Measurements from ENCODE around the gene TBC1D9.
"Not testable (repeated sequence)": the region's sequence is repeated elsewhere in the genome, so short reads cannot be mapped to it uniquely, and the experiment has no call there.

TBC1D9 gene

GRCh38 chr4:140774510-140774909 is 18.3 kb upstream of the TBC1D9 start:
- H3K4me3 ChIP-seq (ENCODE audit: low read length), result no peak overlapping the region
- TF ChIP-seq ZNF274 (IDR thresholded peaks at IDR 0.05; ENCODE audit: low read depth, low read length), result no peak

DNA sequence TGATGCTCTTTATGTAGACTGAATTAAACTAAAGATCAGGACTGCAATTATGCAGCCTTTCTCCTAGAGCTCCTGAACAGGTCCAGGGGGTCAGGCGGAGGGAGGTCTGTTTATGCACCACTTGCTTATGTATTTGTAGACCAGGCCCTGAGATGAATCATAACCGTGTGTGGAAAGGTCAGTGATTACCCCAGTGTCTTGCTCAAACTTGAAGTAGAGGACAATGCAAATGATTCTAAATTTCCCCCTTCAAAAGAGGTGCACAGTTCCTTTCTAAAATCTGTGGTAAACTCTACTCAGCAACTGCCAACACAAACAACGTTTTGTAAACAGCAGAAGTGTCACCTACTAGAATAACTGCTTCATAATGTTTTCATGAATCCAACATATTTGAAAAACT is 13.0 kb upstream of the TBC1D9 start:
- no peak overlapping the region for H3K4me3 ChIP-seq (ENCODE audit: low read length)
- TF ChIP-seq ZNF274 (IDR thresholded peaks at IDR 0.05; ENCODE audit: low read depth, low read length), result no peak

- no peak for TF ChIP-seq ZNF274 (IDR thresholded peaks at IDR 0.05; ENCODE audit: low read depth, low read length)
Measured at GRCh38 chr4:140764785-140765392, 8.7 kb upstream of the TBC1D9 start.

GRCh38 chr4:140762202-140762601 is 6.0 kb upstream of the TBC1D9 start:
- no peak for TF ChIP-seq ZNF274 (IDR thresholded peaks at IDR 0.05; ENCODE audit: low read depth, low read length)
- no peak overlapping the region for H3K4me3 ChIP-seq (ENCODE audit: low read length)

More at GRCh38 chr4:140764785-140765392, 8.7 kb upstream of the TBC1D9 start:
- no peak overlapping the region for H3K4me3 ChIP-seq (ENCODE audit: low read length)

DNA sequence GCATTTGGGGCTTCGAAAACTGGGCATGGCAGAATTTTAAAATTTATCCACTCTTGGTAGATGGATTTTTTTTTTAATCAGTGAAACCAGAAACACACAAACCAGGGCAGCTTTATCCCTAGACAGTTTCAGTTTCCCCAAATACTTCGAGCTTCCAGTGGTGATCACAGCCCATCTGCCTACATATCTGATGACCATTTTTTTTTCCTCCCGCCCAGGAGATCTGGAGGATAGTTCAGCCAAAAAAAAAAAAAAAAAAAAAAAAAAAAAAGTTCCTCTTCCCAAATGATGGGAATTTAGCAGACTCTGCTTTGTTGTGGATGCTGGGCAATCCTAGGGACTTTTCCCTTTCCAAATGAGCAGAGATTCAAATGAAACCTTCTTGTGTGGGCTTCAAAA is 1.0 kb upstream of the TBC1D9 start:
- H3K4me3 ChIP-seq (ENCODE audit: low read length), result no peak overlapping the region; the same call in 1 of the 2 replicates
- TF ChIP-seq ZNF274 (IDR thresholded peaks at IDR 0.05; ENCODE audit: low read depth, low read length), result no peak

GRCh38 chr4:140755774-140756318 is 339 bp downstream of the TBC1D9 start:
- H3K4me3 ChIP-seq (ENCODE audit: low read length), result peak overlapping the region; percentile 70

DNA sequence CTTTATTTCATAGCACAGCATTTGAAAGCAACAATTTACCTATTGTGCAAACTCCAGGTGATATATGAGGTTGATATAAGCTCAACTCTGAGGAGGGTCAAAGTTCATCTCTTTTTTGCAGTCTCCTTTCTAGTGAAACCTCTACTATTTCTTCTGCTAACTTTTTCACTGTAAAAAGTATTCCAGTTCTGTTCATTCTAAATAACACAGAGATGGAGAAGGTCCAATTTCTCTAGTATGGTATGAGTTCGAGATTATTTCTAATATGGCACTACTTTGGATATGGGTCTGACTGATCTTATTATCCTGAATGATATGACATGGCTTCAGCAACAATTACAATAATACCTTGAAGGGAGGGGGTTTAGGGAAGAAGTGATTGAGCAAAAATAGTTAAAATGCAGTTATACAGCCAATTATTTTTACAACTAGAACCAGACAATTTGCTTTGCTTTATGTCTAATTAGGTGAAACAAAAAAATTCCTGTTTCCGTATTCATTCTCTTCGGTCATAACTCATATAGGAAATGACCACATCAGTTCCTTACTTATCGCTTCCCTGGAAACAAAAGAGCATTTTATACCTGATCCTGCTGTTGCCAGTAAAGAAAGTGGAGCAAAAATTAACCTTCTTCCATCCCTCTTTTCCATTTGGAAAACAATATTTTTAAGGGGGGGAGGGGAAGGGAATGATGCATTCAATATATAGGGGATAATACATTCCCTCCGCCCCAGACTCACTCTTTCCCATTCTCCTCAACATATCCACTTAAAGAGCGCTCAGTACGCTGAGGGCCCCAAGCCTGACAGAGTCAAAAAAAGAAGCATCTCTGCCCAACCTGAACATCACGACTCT is 1.0 kb downstream of the TBC1D9 start:
- H3K4me3 ChIP-seq (ENCODE audit: low read length), result peak overlapping the region; percentile 70
- no peak for TF ChIP-seq ZNF274 (IDR thresholded peaks at IDR 0.05; ENCODE audit: low read depth, low read length)

More at GRCh38 chr4:140755774-140756318, 339 bp downstream of the TBC1D9 start:
- no peak for TF ChIP-seq ZNF274 (IDR thresholded peaks at IDR 0.05; ENCODE audit: low read depth, low read length)

DNA sequence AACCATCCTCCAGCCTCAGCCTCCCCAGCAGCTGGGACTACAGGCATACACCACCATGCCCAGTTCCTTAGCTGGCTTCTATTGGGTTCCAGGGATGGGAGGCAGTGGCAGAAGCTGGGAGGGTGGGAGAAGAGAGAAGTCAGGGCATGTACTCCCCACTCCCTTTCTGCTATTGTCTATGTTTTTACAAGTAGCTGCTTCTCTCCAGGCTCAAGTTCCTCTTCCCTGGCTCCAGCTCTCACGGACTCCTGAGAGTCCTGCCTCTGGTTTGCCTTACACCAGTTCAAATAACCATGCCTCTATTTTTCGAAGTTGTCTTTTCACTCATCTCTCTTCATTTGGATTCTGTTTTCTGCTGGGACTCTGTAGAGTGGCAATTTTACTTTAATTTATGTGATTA is 2.9 kb downstream of the TBC1D9 start:
- TF ChIP-seq ZNF274 (IDR thresholded peaks at IDR 0.05; ENCODE audit: low read depth, low read length), result no peak
- H3K4me3 ChIP-seq (ENCODE audit: low read length), result no peak overlapping the region

DNA sequence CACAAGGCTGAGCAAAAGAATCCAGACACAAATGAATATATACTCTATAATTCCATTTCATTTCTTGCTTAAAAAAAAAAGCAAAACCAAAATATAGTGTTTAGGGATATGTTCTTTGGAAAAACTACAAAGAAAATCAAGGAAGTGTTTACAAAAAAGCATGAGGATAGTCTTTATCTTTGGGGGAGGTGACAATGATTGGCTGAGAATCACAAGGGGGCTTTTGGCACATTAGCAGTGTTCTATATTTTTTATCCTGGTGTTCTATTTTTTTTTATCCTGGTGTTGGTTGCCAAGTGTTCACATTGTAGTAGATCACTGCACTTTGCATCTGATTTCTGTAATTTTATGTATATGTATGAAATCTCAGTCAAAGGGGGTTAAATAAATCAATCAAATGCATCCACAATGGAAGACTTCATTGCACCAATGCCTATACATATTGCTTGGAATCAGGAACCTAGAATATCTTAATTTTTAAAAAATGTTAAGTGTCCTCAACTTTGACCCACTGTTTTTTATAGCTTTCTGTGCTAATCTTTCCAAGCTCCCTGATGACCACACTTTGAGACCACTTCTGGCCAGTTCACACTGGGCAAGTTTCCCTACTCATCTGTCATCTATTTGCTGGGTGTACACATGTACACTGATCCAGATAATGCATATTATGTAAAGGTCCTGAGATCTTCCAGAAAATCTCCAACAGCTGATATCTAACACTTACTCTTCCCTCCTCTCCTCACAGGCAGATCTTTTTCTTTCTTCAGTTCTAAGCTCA is 3.7 kb downstream of the TBC1D9 start:
- no peak overlapping the region for H3K4me3 ChIP-seq (ENCODE audit: low read length)
- TF ChIP-seq ZNF274 (IDR thresholded peaks at IDR 0.05; ENCODE audit: low read depth, low read length), result no peak

DNA sequence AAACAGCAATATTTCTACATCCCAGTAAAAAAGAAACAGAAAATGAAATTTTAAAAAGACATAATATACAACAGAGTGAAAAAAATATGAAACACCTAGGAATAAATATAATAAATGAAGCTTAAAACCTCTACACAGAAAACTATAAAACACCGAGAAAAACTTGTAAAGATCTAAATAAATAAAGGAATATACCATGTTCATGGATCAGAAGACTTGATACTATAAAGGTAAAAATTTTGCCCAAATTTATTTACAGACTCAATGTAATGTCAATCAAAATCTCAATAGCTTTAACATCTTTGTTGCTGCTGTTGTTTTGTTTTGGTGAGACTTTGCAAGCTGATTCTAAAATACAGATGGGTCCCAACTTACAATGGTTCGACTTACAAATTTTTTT is 5.7 kb downstream of the TBC1D9 start:
- no peak overlapping the region for H3K4me3 ChIP-seq (ENCODE audit: low read length)
- TF ChIP-seq ZNF274 (IDR thresholded peaks at IDR 0.05; ENCODE audit: low read depth, low read length), result no peak

DNA sequence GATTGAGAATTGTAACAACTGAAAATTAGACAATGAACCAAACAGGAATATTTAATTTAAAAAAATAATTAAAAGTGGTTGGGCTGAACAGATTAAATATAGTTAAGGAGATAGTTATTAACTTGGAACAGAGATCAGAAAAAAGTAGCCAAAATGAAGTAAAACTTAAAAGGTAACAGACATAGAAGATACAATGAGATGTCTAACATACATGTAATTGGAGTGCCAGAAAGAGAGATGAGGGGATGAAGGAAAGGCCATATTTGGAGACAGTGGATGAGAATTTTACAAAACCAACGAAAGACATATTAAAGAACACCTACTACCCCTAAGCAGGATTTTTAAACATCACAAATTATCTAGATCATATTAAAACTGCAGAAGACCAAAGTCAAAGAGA is 8.0 kb downstream of the TBC1D9 start:
- H3K4me3 ChIP-seq (ENCODE audit: low read length), result no peak overlapping the region
- no peak for TF ChIP-seq ZNF274 (IDR thresholded peaks at IDR 0.05; ENCODE audit: low read depth, low read length)

DNA sequence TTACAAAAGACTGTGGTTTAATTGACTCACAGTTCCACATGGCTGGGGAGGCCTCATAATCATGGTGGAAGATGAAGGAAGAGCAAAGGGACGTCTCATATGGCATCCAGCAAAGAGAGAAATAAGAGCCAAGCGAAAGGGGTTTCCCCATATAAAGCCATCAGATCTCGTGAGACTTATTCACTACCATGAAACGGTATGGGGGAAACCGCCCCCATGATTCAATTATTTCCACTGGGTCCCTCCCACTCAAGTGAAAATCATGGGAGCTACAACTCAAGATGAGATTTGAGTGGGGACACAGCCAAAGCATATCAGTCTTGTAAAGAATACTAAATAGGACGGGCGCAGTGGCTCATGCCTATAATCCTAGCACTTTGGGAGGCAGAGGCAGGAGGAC is 9.6 kb downstream of the TBC1D9 start:
- H3K4me3 ChIP-seq (ENCODE audit: low read length), result not testable (repeated sequence)

DNA sequence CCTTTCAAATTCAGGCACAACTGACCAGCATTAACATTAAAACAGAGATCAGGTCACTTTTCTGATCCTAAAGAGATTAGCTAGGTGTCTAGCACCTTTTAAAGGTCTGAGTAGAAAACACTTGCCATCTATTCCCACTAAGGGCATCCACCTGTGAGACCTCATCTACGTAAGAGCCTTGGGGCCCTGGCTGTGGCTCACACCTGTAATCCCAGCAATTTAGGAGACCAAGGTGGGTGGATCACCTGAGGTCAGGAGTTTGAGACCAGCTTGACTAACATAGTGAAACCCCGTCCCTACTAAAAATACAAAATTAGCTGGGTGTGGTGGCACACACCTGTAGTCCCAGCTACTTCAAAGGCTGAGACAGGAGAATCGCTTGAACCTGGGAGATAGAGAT is 11.8 kb downstream of the TBC1D9 start:
- H3K4me3 ChIP-seq (ENCODE audit: low read length), result no peak overlapping the region
- no peak for TF ChIP-seq ZNF274 (IDR thresholded peaks at IDR 0.05; ENCODE audit: low read depth, low read length)

DNA sequence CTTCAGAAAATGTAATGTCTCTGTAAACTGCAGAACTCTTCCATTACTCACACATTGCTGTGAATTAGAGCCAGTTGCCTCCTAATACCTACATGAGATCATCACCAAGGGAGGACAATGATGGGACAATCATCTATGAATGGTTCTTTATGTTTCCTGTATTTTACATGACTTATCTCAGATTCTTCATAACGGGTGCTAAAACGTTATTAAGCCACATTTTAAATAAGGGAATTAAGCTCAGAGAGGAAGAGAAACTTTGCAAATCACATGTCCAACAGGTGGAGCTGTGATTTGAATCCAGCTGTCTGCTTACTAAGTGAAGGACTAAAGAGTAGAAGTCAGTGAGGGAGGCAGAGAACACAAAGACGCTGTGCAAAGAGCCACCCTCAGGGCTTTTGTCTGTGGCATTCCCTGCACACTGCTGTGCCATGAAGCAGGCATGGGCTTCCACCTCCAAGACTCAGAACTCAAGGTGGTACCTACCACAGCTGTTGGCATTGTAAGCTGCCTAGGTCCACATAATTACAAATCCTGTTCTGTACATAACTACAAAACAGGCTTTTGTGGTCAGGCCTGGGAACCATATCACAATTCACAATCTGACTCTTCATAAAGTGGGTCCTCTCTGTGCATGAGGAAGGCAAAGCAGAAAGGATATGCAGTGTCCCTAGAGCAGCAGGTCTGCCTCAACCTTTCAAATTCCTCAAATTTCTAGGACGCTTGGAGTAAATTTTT is 12.8 kb downstream of the TBC1D9 start:
- TF ChIP-seq ZNF274 (IDR thresholded peaks at IDR 0.05; ENCODE audit: low read depth, low read length), result no peak

More for the DNA sequence above, 12.8 kb downstream of the TBC1D9 start:
- H3K4me3 ChIP-seq (ENCODE audit: low read length), result no peak overlapping the region

All from GM08714 (cell line).